A549 (cell line): Measurements from ENCODE around the gene GDF2. TPM values are rescaled to one million over a fixed set of nuclear protein-coding genes. Genes with fewer than 3 reads are reported as not detected.

Experiments used
- ATAC-seq, 2 experiments: fragments of 200-7000 bp in 1 of 2; fragments of >200 bp in 1 of 2; cut with Nextera tagmentation in 1 of 2; cut with Tn5 transposase in 1 of 2; 3 replicates each; pipeline versions ENCODE4 v1.8.0 to v1.9.1; 2018 to 2020; ENCODE audit warnings: mild to moderate bottlenecking in 1 of 2, moderate library complexity in 1 of 2
- CTCF ChIA-PET: fragments of 300-600 bp; sonication (Branson Sonifier 250); formaldehyde crosslinking; extraction: SDS; loops from one replicate; lab custom pipeline; 2021; ENCODE audit warnings: antibody characterized with exemption, inconsistent platforms; lab: Yijun Ruan, JAX
- POLR2A ChIA-PET: fragments of 350-600 bp; formaldehyde crosslinking; extraction: SDS; loops from one replicate; lab custom pipeline; 2021; ENCODE audit warnings: antibody characterized with exemption, inconsistent platforms; lab: Yijun Ruan, JAX
- DNase-seq, 2 experiments: peaks; one replicate each; pipeline versions ENCODE4 v3.0.0 to v3.0.0-alpha.2; 2011 to 2016; ENCODE audit warnings: low read depth in 1 of 2, low spot score in 1 of 2
- FAIRE-seq: peaks from 2 replicates; lab custom pipeline; 2011; peaks lifted over from hg19 to GRCh38; lab: Jason Lieb, UNC
- H3K27ac ChIP-seq, 2 experiments: fragments of >200 bp; sonication (Bioruptor Twin); formaldehyde crosslinking; 3 replicates each; pipeline ENCODE4 v1.5.1; 2016 to 2017
- H3K4me1 ChIP-seq: fragments of >200 bp; sonication (Bioruptor Twin); formaldehyde crosslinking; 3 replicates; pipeline ENCODE4 v1.6.1; 2016
- H3K4me2 ChIP-seq: fragments of >200 bp; sonication (Bioruptor Twin); formaldehyde crosslinking; 3 replicates; pipeline ENCODE4 v1.6.1; 2016
- H3K4me3 ChIP-seq: fragments of >200 bp; sonication (Bioruptor Twin); formaldehyde crosslinking; 3 replicates; pipeline ENCODE4 v1.5.1; 2016
- H3K9me3 ChIP-seq: fragments of >200 bp; sonication (Bioruptor Twin); formaldehyde crosslinking; 3 replicates; pipeline ENCODE4 v1.6.1; 2016
- CTCF ChIP-seq: fragments of >200 bp; sonication (Bioruptor Twin); formaldehyde crosslinking; IDR thresholded peaks from 3 replicates; pipeline ENCODE4 v1.5.1; 2016
- E2F6 ChIP-seq: IDR thresholded peaks from 2 replicates; pipeline ENCODE4 v1.6.1; 2012; ENCODE audit warnings: low read depth, borderline replicate concordance
- ELK1 ChIP-seq: fragments of 150-350 bp; IDR thresholded peaks from 2 replicates; pipeline ENCODE4 v1.6.1; 2014; ENCODE audit warnings: low read depth, mild to moderate bottlenecking, low read length
- ESRRA ChIP-seq: fragments of 150-350 bp; IDR thresholded peaks from 2 replicates; pipeline ENCODE4 v1.6.1; 2014; ENCODE audit warnings: mild to moderate bottlenecking, low read length, borderline replicate concordance
- FOSB ChIP-seq: fragments of 250-450 bp; sonication (Bioruptor Pico); IDR thresholded peaks from 2 replicates; pipeline ENCODE4 v1.5.0; 2020; ENCODE audit warnings: mild to moderate bottlenecking, moderate library complexity
- FOSL2 ChIP-seq, 2 experiments: fragments of 450-650 bp in 1 of 2; fragments of >200 bp in 1 of 2; sonication (Bioruptor Twin) in 1 of 2; formaldehyde crosslinking; IDR thresholded peaks; 2 replicates each; pipeline versions ENCODE4 v1.5.0 to v1.6.1; 2016 to 2020; ENCODE audit warnings: mild to moderate bottlenecking in 1 of 2, moderate library complexity in 1 of 2
- FOXS1 ChIP-seq: fragments of 250-450 bp; sonication (Bioruptor Pico); IDR thresholded peaks from 2 replicates; pipeline ENCODE4 v1.5.0; 2020; ENCODE audit warnings: mild to moderate bottlenecking, moderate library complexity
- GATA3 ChIP-seq: IDR thresholded peaks from 2 replicates; pipeline ENCODE4 v1.6.1; 2012; ENCODE audit warnings: borderline replicate concordance
- HES2 ChIP-seq: fragments of >200 bp; sonication (Bioruptor Twin); formaldehyde crosslinking; IDR thresholded peaks from 2 replicates; pipeline ENCODE4 v1.6.1; 2016
- HEYL ChIP-seq: fragments of 250-450 bp; sonication (Bioruptor Pico); IDR thresholded peaks from 2 replicates; pipeline ENCODE4 v1.8.0; 2021; ENCODE audit warnings: mild to moderate bottlenecking, moderate library complexity
- HOXA7 ChIP-seq: fragments of 250-450 bp; sonication (Bioruptor Pico); IDR thresholded peaks from 2 replicates; pipeline ENCODE4 v1.5.0; 2020; ENCODE audit warnings: mild to moderate bottlenecking, moderate library complexity
- HOXB5 ChIP-seq: fragments of 250-450 bp; sonication (Bioruptor Pico); IDR thresholded peaks from 2 replicates; pipeline ENCODE4 v1.5.0; 2020; ENCODE audit warnings: mild to moderate bottlenecking, moderate library complexity
- KDM1A ChIP-seq: fragments of 200-600 bp; sonication (generic); IDR thresholded peaks from 2 replicates; pipeline ENCODE4 v1.6.1; 2016; ENCODE audit warnings: low read depth, mild to moderate bottlenecking
- MAFK ChIP-seq: fragments of 450-650 bp; IDR thresholded peaks from 2 replicates; pipeline ENCODE4 v1.6.1; 2014; ENCODE audit not compliant: partially characterized antibody
- MAX ChIP-seq: IDR thresholded peaks from 2 replicates; pipeline ENCODE4 v1.6.1; 2012
- MYC ChIP-seq: IDR thresholded peaks from 2 replicates; pipeline ENCODE4 v1.6.1; 2012; ENCODE audit warnings: mild to moderate bottlenecking, inconsistent platforms, low read length, improper control_type of control experiment, borderline replicate concordance
- POLR2A ChIP-seq: IDR thresholded peaks from 2 replicates; pipeline ENCODE4 v1.6.1; 2012; ENCODE audit warnings: mild to moderate bottlenecking, low read length
- POLR2AphosphoS2 ChIP-seq: conservative IDR thresholded peaks from 2 replicates; pipeline ENCODE4 v1.6.1; 2012; ENCODE audit warnings: low read length, improper control_type of control experiment, inconsistent platforms
- RARB ChIP-seq: fragments of 250-450 bp; sonication (Bioruptor Pico); IDR thresholded peaks from 2 replicates; pipeline ENCODE4 v1.8.0; 2021; ENCODE audit warnings: mild to moderate bottlenecking, moderate library complexity
- REST ChIP-seq: fragments of 200-600 bp; sonication (generic); IDR thresholded peaks from 2 replicates; pipeline ENCODE4 v1.6.1; 2016; ENCODE audit warnings: antibody characterized with exemption, mild to moderate bottlenecking, moderate library complexity
- RFX5 ChIP-seq: fragments of 450-650 bp; IDR thresholded peaks from 2 replicates; pipeline ENCODE4 v1.7.1; 2014; ENCODE audit warnings: antibody characterized with exemption, mild to moderate bottlenecking, moderate library complexity
- SREBF2 ChIP-seq: fragments of 450-650 bp; IDR thresholded peaks from 2 replicates; pipeline ENCODE4 v1.6.1; 2014; ENCODE audit warnings: mild to moderate bottlenecking, moderate library complexity
- ZC3H11A ChIP-seq: fragments of 450-650 bp; IDR thresholded peaks from 2 replicates; pipeline ENCODE4 v1.6.1; 2014; ENCODE audit warnings: antibody characterized with exemption, mild to moderate bottlenecking
- ZNF302 ChIP-seq: fragments of 250-450 bp; sonication (Bioruptor Pico); IDR thresholded peaks from 2 replicates; pipeline ENCODE4 v1.9.0; 2021; ENCODE audit warnings: inconsistent platforms, mild to moderate bottlenecking, moderate library complexity
- WGBS: methylation state at CpG from one replicate; pipeline ENCODE4 v1.1.6; 2017; ENCODE audit errors: missing lambda C conversion rate; 5-methylcytosine and 5-hydroxymethylcytosine counted together
- polyA plus RNA-seq, 4 experiments: library from polyadenylated mRNA; depleted of rRNA in 3 of 4; stranded (reverse); fragments of >200 nt; fragmentation: RNase III in 1 of 4; extraction: RNeasy Plus Mini Kit Qiagen cat#74134 plus additional on column Dnase treatment in 1 of 4; gene quantifications; 2 replicates in 3 of 4; 3 replicates in 1 of 4; pipeline ENCODE4 v1.2.3, GENCODE V29; 2011 to 2017

Gene GDF2
- polyA plus RNA-seq, 2 of the 4 experiments (the other 2 are of a cell fraction), result not detected

GRCh38 chr10:47374611-47375536 is 52.6 kb downstream of the GDF2 start:
- FAIRE-seq (no peak), ATAC-seq (no peak), DNase-seq (no peak)
- Histone ChIP-seq H3K4me3 (no peak overlapping the region), H3K4me2 (no peak overlapping the region), H3K9me3 (no peaks in the 10 kb centered on the region), H3K4me1 (no peaks in the 10 kb centered on the region), H3K27ac (no peak overlapping the region)
- ChIA-PET POLR2A (interaction anchor here (0.6 kb wide), 1 partner anchor 9 kb away, joined by 3 read pairs; the partner anchor contains the start of gene ZNF488), CTCF (interaction anchor here (0.9 to 3.1 kb wide), 10 partner anchors 8 to 76 kb away, joined by 3 to 11 read pairs (median 3); partner anchors contain the start of gene ZNF488)
- 92% methylated on average over 12 of the region's 12 CpGs for WGBS
- TF ChIP-seq KDM1A, result no peak
- TF ChIP-seq SREBF2, result no peak
- no peak for TF ChIP-seq FOSB (CRISPR knock-in tag)
- TF ChIP-seq MYC, result no peak
- no peak for TF ChIP-seq MAX
- TF ChIP-seq GATA3, result no peak
- no peak for TF ChIP-seq POLR2AphosphoS2
- no peak for TF ChIP-seq CTCF
- TF ChIP-seq ELK1, result no peak
- TF ChIP-seq FOXS1 (CRISPR knock-in tag), result no peak
- TF ChIP-seq RARB (CRISPR knock-in tag), result no peak
- no peak for TF ChIP-seq REST
- TF ChIP-seq ZC3H11A, result no peak
- TF ChIP-seq HEYL (CRISPR knock-in tag), result no peak
- no peak for TF ChIP-seq HOXA7 (CRISPR knock-in tag)
- no peak for TF ChIP-seq ESRRA
- no peak for TF ChIP-seq MAFK

- TF ChIP-seq FOSL2 (IDR thresholded peaks at IDR 0.05) (no peak), FOSL2 (CRISPR knock-in tag; IDR thresholded peaks at IDR 0.05) (no peak), E2F6 (no peak), KDM1A (no peak), ELK1 (no peak), HOXB5 (CRISPR knock-in tag) (no peak), RARB (CRISPR knock-in tag) (no peak), ZNF302 (CRISPR knock-in tag) (no peak), SREBF2 (no peak), RFX5 (no peak), POLR2A (no peak), HES2 (no peak), MAFK (no peak)
- TF ChIP-seq, all 56 proteins: peak for 0
Observed at GRCh38 chr10:47376522-47377220, 54.4 kb downstream of the GDF2 start.

More at GRCh38 chr10:47376522-47377220, 54.4 kb downstream of the GDF2 start:
- Histone ChIP-seq H3K4me1 (peaks cover 16% of the 10 kb centered on the region), H3K4me2 (no peak overlapping the region), H3K4me3 (no peak overlapping the region), H3K9me3 (no peaks in the 10 kb centered on the region), H3K27ac (no peak overlapping the region)
- WGBS, result 88% methylated on average over 10 of the region's 10 CpGs
- ATAC-seq (no peak), DNase-seq (no peak), FAIRE-seq (no peak)
- CTCF ChIA-PET, result interaction anchor here (0.6 to 1.8 kb wide), 5 partner anchors 15 to 90 kb away, joined by 3 to 5 read pairs (median 3); no protein-coding TSS in a partner anchor
- POLR2A ChIA-PET, result no interaction called here
